A204.1 (cell line): ENCODE data around the gene HMGB3.
"Not testable (repeated sequence)": the region's sequence is repeated elsewhere in the genome, so short reads cannot be mapped to it uniquely, and the experiment has no call there.

Experiments
- FAIRE-seq: peaks from 2 replicates; lab custom pipeline; 2012; peaks lifted over from hg19 to GRCh38; lab: Jason Lieb, UNC

The HMGB3 gene

GRCh38 chrX:150982788-150983520 is at the start of gene HMGB3:
HMGB3 (plus strand) TSS chrX:150983335; CDS start chrX:150985600, 2,265 bp downstream.
- FAIRE-seq, result peak; percentile 65

DNA sequence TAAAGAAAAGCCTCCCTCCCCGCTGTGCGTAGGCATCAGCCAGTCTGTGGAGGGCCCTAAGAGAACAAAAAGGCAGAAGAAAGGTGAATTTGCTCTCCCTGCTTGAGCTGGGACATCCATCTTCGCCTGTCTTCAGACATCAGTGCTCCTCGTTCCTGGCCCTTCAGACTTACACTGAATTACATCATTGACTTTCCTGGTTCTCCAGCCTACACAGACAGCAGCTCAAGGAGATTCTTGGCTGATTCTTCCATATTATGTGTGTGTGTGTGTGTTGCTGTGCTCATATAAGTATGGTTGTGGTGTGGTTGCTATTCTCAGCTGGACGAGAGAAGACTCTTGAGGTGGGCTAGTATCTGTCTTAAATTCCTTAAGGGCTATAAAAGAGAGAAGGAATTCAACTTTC is 49.2 kb upstream of the HMGB3 start:
- no peak for FAIRE-seq

GRCh38 chrX:150934453-150934852 is 48.7 kb upstream of the HMGB3 start:
- no peak for FAIRE-seq

GRCh38 chrX:150935467-150935866 is 47.7 kb upstream of the HMGB3 start:
- FAIRE-seq, result no peak

- no peak for FAIRE-seq
Measured at GRCh38 chrX:150936556-150936955, 46.6 kb upstream of the HMGB3 start.

DNA sequence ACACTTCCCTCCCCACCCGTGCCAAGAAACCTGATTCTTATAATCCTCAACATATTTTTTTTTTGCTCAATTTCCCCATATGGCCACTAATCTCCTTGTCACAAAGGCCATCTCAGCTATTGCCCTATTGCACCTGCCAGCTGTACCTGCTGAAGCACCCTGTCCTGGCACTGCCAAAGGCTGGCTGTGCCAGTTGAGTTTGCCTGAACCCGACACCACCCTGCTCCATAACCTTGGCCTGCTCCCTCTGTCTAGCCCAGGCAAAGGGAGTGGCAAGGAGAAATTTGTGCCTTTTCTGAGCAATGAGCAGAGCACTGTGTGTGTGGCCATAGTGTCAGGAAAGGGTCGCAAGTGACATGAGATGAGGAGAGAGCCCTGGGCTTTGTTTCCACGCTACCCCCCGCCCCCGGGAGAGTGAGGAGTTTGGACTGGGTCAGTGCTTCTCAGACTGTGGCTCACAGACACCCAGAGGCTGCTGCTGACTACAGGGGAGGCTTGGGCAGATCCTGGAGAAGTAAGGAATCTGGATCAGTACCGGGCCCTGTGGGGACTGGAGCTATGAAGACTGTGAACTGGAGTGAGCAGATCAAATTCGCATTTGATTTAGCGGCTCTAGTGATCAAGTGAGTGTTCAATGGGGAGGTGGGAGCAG is 42.2 kb upstream of the HMGB3 start:
- no peak for FAIRE-seq

GRCh38 chrX:150941580-150941979 is 41.6 kb upstream of the HMGB3 start:
- FAIRE-seq, result no peak

DNA sequence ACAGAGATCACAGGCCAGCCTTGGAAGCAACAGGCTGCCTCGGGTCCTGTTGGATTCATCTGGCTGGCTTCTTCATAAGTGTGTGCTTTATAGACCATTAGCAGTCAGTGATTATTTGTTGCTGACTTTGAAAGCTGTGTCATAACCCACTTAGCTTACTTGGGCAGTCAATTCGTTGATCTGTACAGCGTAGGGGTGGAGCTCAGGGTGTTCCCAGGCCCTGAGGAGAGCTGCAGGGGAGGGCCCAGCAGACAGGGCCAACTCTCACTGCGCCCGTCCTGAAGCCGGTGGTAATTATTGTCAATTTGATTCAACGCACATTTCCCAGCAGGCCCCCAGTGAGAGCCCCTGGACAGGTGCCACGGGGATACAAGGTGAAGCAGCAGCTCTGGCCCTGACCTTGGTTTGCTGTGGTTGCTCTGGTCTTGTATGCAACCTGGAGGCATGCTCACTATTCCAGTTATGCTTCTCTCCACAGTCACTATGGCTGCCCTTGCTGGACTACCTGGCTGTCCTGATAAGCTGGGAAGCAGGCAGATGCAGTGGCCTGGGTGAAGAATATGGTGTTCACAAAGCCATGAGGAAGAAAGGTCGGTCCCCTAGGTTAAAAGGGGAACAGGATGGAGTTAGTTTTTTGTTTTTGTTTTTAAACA is 40.1 kb upstream of the HMGB3 start:
- no peak for FAIRE-seq

DNA sequence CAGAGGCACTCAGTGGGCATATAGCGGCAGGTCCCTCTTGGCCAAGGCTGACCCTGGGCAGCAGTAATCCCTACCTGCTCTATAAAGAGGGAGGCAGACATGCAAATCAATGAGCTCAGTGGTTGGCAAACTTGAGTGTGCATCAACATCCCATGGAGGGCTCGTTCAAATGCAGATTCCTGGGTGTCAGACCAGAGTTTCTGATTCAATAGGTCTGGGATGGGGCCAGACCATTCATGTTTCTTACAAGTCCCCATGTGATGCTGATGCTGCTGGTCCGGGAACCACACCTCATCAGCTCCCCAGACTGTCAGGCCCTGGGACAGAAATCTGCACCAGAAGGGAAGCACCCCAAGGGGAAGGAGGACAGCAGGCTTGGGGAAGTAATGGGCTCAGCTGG is 38.9 kb upstream of the HMGB3 start:
- no peak for FAIRE-seq

DNA sequence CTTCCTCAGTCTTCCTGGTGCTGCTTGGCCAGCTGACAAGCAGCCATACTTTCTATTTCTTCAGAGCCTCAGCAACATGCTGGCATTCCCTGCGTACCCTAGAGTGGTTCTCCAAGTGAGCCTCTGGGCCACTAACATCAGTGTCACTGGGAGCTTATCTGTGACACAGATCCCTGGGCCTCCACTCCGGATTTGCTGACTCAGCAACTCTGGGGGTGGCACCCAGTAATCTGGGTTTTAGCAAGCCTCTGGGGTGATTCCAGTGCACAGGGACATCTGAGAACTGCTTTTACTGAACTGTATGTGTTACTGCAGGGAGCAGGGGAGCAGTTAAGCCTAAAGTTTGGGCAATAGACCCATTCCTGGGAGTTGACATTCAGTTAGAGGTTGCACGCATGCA is 28.2 kb upstream of the HMGB3 start:
- FAIRE-seq, result no peak

DNA sequence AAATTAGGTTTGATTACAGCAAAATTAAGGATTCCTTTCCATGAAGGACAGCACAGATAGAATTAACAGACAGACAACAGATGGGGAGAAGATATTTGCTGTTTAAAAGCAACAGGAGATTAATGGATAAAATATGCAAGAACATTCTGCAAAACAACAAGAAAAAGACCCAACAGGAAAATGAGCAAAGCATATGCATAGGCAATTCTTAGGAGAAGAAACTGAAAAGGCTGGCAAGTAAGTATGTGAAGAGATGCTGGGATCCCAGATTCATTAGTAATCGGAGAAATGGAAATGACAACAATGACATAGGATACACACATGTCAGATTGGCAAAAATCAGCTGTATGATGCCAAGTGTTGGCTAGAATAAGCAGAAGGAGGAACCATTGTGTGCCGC is 27.5 kb upstream of the HMGB3 start:
- FAIRE-seq, result no peak

DNA sequence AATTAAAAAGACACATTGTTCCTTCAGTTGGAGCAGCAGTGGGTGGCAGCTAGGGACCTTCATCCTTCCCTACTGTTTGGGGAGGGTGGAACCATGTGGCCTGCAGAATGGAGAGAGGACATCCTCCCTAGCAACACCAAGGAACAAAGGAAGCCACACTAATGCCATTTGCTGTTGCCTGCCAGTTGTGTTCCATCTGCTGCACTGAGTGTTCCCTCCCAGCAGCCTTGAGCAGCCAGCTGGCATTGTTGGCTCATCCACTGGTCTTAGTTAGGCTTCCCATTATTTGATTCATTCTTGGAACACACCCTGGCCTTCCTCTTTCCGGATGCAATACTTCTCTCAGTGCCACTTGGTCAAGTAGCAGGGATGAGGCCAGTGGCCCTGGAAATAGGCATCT is 25.0 kb upstream of the HMGB3 start:
- FAIRE-seq, result no peak

DNA sequence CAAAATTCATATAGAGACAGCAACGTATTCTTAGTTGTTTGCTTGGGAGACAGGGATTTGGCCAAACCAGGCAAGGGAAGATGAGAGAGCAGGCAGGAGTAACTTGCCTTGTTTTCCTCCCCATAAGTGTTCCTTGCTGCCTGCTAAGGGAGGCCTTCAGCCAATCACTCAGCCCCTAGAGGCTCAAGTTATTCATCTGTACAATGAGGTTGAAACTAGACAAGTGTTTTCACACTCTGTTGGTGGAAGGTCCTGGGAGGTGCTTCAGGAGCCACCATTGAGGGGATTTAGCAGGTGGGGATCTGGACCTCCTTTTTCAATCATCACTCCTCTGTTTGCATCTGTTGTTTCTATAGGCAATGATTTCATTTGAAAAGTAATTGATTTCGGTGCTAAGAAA is 23.6 kb upstream of the HMGB3 start:
- no peak for FAIRE-seq

GRCh38 chrX:150961631-150962030 is 21.5 kb upstream of the HMGB3 start:
- FAIRE-seq, result no peak

DNA sequence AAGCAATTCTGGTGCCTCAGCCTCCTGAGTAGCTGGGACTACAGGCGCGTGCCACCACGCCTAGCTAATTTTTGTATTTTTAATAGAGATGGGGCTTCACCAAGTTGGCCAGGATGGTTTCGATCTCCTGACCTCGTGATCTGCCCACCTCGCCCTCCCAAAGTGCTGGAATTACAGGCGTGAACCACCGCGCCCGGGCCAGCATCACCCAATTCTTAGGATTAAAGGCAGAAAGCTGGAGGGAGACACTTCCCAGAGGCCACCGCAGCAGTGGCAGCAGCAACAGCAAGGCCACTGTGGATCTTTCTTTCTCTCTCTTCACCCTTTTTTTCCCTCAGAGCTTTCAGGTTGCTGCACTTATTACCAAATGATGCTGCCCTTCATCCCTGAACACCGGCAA is 18.7 kb upstream of the HMGB3 start:
- FAIRE-seq, result not testable (repeated sequence)

- FAIRE-seq, result no peak
Measured at GRCh38 chrX:150966235-150966634, 16.9 kb upstream of the HMGB3 start.

- FAIRE-seq, result no peak
Measured at GRCh38 chrX:150966742-150967141, 16.4 kb upstream of the HMGB3 start.

DNA sequence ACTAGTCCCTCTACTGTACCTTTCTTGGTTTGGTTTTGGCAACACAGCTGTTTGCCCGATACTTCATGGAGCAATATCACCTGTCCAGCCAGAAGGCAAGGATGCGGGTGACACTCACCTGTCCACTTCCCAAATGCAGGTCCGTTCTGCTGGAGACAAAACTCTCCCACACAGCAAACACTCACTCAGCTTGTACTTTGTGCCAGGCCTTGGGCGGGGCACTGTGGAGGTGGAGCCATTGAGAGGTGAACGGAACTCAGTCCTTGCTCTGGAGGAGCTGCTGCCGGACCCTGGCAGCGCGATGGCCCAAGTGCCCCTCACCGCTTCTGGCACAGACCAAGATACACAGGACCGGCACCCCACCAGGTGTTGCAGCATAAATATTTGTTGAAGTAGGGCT is 15.3 kb upstream of the HMGB3 start:
- no peak for FAIRE-seq

- no peak for FAIRE-seq
Measured at GRCh38 chrX:150968862-150969720, 14.0 kb upstream of the HMGB3 start.

- FAIRE-seq, result no peak
Measured at GRCh38 chrX:150972450-150972849, 10.7 kb upstream of the HMGB3 start.

- no peak for FAIRE-seq
Measured at GRCh38 chrX:150975655-150976390, 7.3 kb upstream of the HMGB3 start.
